HS-5 (cell line): Measurements from ENCODE around the gene CKAP2L.

Experiments
- DNase-seq: peaks from one replicate; pipeline ENCODE4 v3.0.0-alpha.2; 2012; ENCODE audit warnings: low read depth

CKAP2L gene

DNA sequence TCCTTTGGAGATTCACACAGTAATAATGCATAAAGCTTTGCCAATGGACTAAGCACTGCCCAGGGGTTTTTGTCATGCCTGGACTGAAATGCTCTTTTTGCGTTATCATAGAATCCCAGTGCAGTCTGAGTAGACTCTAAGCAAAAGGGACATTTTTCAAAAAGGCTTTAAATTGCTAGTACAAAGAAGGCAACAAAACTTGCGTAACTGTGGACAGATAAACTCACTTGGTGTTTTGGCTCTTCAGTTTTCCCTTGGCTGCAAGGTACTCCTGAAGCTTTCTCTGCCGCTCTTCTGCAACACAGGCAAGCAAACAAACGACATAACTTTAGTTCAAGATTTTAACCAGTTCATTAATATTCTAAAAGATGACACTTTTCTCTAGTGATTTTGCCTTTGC, 2.1 kb downstream of the CKAP2L start:
- no peak for DNase-seq

DNA sequence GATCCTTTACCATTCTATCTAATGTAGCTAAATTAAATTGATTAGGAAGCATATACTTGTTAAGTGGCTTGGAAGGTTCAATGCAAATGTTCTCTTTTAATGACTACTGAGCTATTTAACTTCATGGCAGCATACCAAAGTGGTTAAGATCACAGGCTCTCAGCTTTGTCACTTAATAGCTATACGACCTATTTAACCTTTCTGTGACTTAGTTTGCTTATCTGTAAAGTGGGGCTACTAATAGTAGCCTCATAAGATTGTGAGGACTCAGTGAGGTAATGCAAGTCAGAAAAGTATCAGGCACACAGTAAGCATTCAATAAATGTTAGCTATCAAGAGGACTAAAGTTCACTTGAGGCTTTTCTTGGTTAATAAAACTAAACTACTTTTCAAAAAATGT, 4.3 kb downstream of the CKAP2L start:
- no peak for DNase-seq

DNA sequence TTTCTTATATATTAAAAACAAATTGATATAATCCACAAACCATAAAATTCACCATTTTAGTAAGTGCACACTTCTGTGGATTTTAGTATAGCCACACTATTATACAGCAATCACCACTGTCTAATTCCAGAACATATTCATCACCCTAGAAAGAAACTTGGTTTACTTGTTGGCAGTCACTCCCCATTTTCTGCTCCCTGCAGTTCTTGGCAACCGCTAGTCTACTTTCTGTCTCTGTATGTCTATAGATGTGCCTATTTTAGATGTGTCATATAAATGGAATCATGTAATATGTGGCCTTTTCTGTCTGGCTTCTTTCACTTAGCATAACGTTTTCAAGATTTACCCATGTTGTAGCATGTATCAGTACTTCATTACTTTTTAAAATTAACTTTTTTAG, 5.7 kb downstream of the CKAP2L start:
- no peak for DNase-seq

- no peak for DNase-seq
Observed at GRCh38 chr2:112757265-112757664, 7.1 kb downstream of the CKAP2L start.

DNA sequence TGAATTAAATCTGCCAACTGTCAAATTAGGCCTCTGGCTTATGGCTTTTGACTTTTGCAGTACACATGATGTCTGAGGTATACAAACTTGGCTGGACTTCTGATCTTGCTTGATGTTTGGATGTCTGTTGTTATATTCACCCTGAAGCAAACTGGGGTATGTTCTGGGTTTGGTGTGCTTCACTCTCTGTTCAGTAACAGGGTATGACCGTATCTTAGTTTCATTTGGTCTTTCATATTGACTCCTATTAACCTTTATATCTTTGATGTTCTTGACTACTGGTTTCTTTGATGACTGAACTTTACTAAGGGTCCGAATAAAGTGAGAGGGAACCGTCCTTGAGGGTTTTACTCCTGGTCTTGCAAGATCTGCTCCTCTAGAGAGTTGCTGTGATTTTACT, 8.2 kb downstream of the CKAP2L start:
- DNase-seq: no peak

- DNase-seq: no peak
Observed at GRCh38 chr2:112755444-112755843, 9.0 kb downstream of the CKAP2L start.

GRCh38 chr2:112754564-112754963, 9.8 kb downstream of the CKAP2L start:
- DNase-seq: no peak

GRCh38 chr2:112752667-112753066, 11.7 kb downstream of the CKAP2L start:
- DNase-seq: no peak

DNA sequence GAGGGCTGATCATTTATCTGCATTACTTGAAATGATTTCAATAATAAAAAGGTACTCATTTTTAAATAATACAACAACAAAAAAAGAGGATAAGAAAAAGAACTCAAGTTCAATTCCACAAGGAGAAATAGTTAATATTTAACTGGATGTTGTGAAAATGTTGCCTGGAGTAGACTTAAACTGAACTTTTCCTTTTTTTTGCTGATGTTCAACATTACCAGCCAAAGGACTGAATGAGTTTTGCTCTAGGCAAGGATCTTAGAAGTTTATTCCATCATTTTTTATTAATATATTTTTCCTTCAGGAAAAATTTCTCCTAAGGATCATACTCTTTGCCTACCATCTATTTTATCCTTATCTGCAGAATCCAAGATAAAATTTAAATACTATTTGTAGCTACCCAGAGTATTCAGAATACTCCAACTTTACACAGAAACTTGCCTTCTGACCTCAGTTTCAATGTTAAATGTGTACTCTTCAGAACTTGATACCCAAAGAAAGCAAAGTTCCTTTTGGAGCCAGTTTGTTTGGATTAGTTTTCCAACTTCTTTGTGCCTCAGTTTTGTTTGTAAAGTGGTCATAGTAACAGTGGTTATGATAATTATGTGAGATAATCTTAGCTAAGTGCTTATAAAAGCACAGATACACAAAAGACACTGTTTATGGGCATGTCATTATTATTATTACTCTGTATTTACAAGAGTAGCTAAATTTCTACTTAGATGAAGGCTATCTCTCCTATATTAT, 12.8 kb downstream of the CKAP2L start:
- no peak for DNase-seq

DNA sequence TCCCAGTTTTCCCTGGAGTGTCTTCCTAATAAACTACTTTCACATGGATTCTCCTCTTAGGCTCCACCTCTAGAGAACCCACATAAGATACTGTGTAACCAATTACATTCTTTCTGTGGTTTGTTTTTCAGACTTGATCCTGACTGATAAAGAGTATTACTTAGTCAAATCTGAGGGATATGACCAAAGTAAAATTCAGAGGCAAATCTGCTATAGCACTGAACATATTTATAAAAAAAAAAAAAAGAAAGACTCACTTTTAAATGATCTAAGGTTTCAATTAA, 13.9 kb downstream of the CKAP2L start:
- no peak for DNase-seq

DNA sequence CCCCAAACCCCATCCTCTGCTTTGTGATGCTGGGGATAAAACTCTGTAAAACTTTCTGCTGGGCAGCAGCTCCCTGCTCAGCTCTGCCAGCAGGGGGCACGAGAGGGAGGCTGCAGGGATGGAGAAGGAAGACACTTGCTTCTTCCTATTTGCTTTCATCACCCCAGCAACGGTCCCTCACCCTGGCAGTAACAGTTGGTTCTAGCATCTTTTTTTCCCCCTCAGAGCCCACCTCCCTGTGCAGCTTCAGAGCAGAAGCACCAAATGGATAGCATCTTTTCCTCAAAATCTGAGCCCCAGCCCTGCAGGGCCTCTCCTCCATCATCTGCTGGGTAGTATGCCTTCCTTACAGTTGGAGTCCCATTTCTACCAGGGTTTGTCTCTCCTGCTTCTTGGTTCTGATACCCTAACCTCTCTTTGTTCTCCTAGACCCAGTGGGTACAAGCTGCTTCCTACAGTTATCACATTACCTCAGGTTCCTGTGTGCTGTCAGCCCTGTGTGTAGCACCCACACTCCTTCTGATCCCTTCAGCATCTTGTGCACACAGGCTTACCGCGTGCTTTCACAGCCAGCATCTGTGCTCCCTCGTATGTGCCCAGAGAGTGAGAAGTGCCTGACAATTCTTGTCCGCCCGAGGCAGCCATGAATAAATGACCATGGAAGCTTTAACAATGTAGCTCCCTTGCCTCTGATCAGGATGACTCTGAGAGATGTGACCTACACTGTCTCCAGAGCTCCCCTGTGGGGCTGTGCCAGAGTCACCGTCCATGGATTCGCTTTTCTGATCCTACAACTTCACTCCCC, 14.5 kb downstream of the CKAP2L start:
- DNase-seq: no peak

- no peak for DNase-seq
Observed at GRCh38 chr2:112740527-112740926, 23.9 kb downstream of the CKAP2L start.

- DNase-seq: no peak
Observed at GRCh38 chr2:112737542-112738232, 26.7 kb downstream of the CKAP2L start.

DNA sequence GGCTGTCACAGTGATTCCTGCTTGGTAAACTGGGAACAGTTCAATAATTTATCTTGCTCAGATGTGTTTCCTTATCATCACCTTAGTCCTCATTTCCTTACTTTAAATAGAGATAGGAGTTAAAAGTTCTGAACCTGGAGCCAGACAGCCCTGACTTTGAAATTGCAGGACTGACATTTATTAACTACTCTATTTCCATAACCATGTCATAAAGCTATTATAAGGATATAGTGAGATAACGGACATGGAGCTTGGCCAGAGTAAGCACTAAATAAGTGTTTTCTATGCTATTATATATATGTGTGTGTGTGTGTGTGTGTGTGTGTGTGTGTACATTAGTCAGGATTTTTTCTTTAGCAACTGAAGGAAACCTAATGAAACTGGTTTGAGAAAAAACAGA, 30.5 kb downstream of the CKAP2L start:
- DNase-seq: no peak

- no peak for DNase-seq
Observed at GRCh38 chr2:112733456-112733855, 31.0 kb downstream of the CKAP2L start.

DNA sequence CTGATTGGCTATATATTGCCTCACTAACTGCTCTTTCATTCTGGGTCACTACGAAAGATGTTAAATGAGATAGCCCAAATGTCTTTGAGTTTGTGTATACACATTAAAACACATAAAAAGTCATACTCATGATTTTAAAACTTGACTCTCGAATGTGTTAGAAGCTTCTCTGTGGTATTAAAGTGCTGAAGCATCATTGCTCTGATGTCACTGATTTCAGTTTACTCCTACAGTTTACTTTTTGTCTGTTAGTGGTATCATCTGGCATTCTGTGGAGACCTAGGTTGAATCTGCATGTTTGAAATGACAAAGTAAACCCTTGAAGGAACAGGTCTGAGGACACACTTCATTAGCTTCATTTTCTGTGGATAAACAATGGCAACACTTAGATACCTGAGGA, 32.9 kb downstream of the CKAP2L start:
- DNase-seq: no peak

DNA sequence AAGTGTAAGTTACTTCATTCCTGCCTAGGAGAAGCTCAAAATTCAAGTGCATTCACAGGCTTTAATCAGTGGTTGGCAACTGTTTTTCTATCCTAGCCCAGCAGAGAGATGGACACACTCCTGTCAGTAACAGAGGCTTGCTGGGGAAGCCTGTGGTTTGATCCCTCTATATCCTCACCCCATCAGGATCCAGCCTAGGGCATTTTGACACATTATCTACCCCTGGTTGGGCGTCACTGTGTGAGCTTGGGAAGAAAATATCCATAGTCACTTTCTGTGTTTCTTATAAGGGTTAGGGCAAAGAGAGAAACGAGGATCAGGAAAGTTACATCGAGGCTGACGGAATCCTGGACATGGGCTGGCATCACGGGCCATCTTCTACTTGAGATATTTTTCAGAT, 33.6 kb downstream of the CKAP2L start:
- no peak for DNase-seq

GRCh38 chr2:112730216-112730615, 34.2 kb downstream of the CKAP2L start:
- DNase-seq: no peak

GRCh38 chr2:112728378-112729175, 35.8 kb downstream of the CKAP2L start:
- no peak for DNase-seq

DNA sequence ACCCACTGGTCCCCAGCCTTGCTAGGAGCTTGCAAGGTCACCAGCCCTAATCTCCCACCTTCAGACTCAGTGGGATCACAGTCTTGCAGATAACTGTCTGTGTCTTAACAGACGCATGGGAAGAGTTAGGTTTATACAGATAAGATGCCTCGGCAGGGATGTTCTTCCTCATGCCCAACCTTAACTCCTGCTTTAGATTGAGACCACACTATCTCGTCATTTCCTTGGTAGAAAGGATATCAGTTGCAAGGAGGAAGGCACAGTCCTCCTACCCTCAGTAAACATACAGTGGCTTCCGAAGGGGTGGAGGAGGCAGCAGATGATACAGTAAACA, 36.4 kb downstream of the CKAP2L start:
- DNase-seq: no peak

- DNase-seq: no peak
Observed at GRCh38 chr2:112727276-112728028, 37.0 kb downstream of the CKAP2L start.
